Measurements from ENCODE around the gene NXPH4. TPM values are rescaled to one million over a fixed set of nuclear protein-coding genes. Genes with fewer than 3 reads are reported as not detected.

The NXPH4 gene
- total RNA-seq, 4 donors from 2014 or later, result not detected

GRCh38 chr12:57213763-57214397, 2.7 kb upstream of the NXPH4 start:
- DNase-seq (ENCODE audit: extremely low spot score), result no peak
- intact Hi-C loops (cut with DNase I), result loop anchor here (1.0 kb wide), 1 partner anchor 29 kb away; no protein-coding TSS in a partner anchor

DNA sequence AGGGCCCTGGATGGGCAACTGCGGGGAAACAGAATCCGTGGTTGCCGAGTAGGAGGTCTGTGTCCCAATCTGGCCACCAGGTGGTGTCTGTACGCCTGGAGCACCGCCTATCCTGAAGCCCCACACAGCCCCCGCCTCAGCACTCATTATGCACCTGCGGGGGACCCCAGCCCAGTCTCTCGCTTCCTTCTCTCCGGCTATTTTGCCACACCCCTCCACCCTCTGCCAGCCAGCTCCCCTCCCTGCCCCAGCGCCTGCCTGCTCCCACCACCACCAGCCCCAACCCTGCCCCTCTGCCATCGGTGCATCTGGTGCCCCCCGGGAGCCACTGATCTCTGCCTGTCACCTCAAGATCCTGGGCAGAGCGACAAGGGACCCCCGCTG, 2.2 kb upstream of the NXPH4 start:
- Histone ChIP-seq H3K36me3 (peaks cover 2 to 36% (median 33%) of the 10 kb centered on the region in 4 donors), H3K27ac (replicated peaks in 1 of 4) (no peak overlapping the region), H3K27me3 (peaks cover 5 to 57% (median 42%) of the 10 kb centered on the region in 4 donors), H3K9me3 (no peaks in the 10 kb centered on the region), H3K4me1 (peaks cover 39 to 53% (median 50%) of the 10 kb centered on the region in 4 donors), H3K4me3 (no peak overlapping the region)
- intact Hi-C loops (cut with DNase I), result loop anchor here (1.0 kb wide), 1 partner anchor 29 kb away; no protein-coding TSS in a partner anchor
- DNase-seq (ENCODE audit: extremely low spot score), result no peak
- peak in 1 of 2 donors; percentile 7 for TF ChIP-seq POLR2AphosphoS5 (IDR thresholded peaks at IDR 0.05)
- no peak for TF ChIP-seq EP300 (IDR thresholded peaks at IDR 0.05)
- TF ChIP-seq, protein P1, sequence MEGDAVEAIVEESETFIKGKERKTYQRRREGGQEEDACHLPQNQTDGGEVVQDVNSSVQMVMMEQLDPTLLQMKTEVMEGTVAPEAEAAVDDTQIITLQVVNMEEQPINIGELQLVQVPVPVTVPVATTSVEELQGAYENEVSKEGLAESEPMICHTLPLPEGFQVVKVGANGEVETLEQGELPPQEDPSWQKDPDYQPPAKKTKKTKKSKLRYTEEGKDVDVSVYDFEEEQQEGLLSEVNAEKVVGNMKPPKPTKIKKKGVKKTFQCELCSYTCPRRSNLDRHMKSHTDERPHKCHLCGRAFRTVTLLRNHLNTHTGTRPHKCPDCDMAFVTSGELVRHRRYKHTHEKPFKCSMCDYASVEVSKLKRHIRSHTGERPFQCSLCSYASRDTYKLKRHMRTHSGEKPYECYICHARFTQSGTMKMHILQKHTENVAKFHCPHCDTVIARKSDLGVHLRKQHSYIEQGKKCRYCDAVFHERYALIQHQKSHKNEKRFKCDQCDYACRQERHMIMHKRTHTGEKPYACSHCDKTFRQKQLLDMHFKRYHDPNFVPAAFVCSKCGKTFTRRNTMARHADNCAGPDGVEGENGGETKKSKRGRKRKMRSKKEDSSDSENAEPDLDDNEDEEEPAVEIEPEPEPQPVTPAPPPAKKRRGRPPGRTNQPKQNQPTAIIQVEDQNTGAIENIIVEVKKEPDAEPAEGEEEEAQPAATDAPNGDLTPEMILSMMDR (IDR thresholded peaks at IDR 0.05), result peak; percentile 66 to 80 (median 68)
- WGBS, result under 1% methylated on average over 13 of the region's 14 CpGs

More at GRCh38 chr12:57213763-57214397, 2.7 kb upstream of the NXPH4 start:
- peaks cover 5 to 52% (median 38%) of the 10 kb centered on the region in 4 donors for H3K27me3 ChIP-seq
- H3K4me3 ChIP-seq, result no peak overlapping the region
- H3K36me3 ChIP-seq, result peaks cover 5 to 41% (median 38%) of the 10 kb centered on the region in 4 donors
- no peak for TF ChIP-seq POLR2A (IDR thresholded peaks at IDR 0.05; ENCODE audit: low read depth)
- TF ChIP-seq POLR2AphosphoS5 (IDR thresholded peaks at IDR 0.05), result no peak
- TF ChIP-seq, protein P1 (IDR thresholded peaks at IDR 0.05), result no peak
- no peak for TF ChIP-seq EP300 (IDR thresholded peaks at IDR 0.05)
- H3K9me3 ChIP-seq, result no peaks in the 10 kb centered on the region
- H3K4me1 ChIP-seq, result peaks cover 43 to 53% (median 50%) of the 10 kb centered on the region in 4 donors
- H3K27ac ChIP-seq (replicated peaks in 1 of 4), result no peak overlapping the region
- 56% methylated on average over 4 of the region's 4 CpGs for WGBS

DNA sequence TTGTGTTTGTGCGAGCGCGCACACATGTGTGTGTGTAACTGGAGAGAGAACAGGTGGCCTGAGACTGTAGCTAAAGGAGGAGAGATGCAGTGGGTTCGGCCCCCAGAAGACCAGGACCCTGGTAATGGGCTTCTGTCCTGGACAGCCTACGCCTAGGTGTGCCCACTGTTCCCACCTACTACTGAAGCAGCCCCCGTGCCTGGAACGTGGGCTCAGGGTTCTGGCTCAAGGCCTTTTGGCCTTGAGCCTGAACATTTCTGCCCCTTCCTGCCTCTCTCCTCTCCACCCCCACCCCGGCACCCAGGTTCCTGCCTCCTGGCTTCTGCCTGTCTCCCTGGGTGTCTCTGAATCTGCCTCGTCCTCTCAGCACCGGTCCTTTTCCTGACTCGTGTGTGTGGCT, 1.5 kb upstream of the NXPH4 start:
- peaks cover 39 to 56% (median 52%) of the 10 kb centered on the region in 4 donors for H3K4me1 ChIP-seq
- DNase-seq (ENCODE audit: extremely low spot score), result no peak
- H3K36me3 ChIP-seq, result peaks cover 0 to 29% (median 26%) of the 10 kb centered on the region in 4 donors
- 37% methylated on average over 11 of the region's 11 CpGs for WGBS
- TF ChIP-seq POLR2A (IDR thresholded peaks at IDR 0.05; ENCODE audit: low read depth) (no peak), POLR2AphosphoS5 (IDR thresholded peaks at IDR 0.05) (no peak), EP300 (IDR thresholded peaks at IDR 0.05) (no peak)
- TF ChIP-seq, protein P1 (IDR thresholded peaks at IDR 0.05), result no peak
- intact Hi-C loops (cut with DNase I), result loop anchor here (1.0 kb wide), 1 partner anchor 24 kb away; no protein-coding TSS in a partner anchor
- H3K27me3 ChIP-seq, result peaks cover 5 to 64% (median 48%) of the 10 kb centered on the region in 4 donors
- H3K9me3 ChIP-seq, result no peaks in the 10 kb centered on the region
- no peak overlapping the region for H3K4me3 ChIP-seq
- no peak overlapping the region for H3K27ac ChIP-seq (replicated peaks in 1 of 4)

- no peak for DNase-seq (ENCODE audit: extremely low spot score)
- TF ChIP-seq EP300 (IDR thresholded peaks at IDR 0.05) (no peak), POLR2A (IDR thresholded peaks at IDR 0.05; ENCODE audit: low read depth) (no peak), POLR2AphosphoS5 (IDR thresholded peaks at IDR 0.05) (no peak)
- TF ChIP-seq, protein P1 (IDR thresholded peaks at IDR 0.05), result no peak
- peaks cover 5 to 70% (median 54%) of the 10 kb centered on the region in 4 donors for H3K27me3 ChIP-seq
- peaks cover 39 to 60% (median 55%) of the 10 kb centered on the region in 4 donors for H3K4me1 ChIP-seq
- H3K36me3 ChIP-seq, result peaks cover 0 to 23% (median 21%) of the 10 kb centered on the region in 4 donors
- intact Hi-C loops (cut with DNase I), result loop anchor here (1.0 kb wide), 1 partner anchor 24 kb away; no protein-coding TSS in a partner anchor
- H3K4me3 ChIP-seq, result no peak overlapping the region
- 15% methylated on average over 7 of the region's 7 CpGs for WGBS
- no peak overlapping the region for H3K27ac ChIP-seq (replicated peaks in 1 of 4)
- H3K9me3 ChIP-seq, result no peaks in the 10 kb centered on the region
Observed at GRCh38 chr12:57215668-57216013, 953 bp upstream of the NXPH4 start.

Measured in esophagus muscularis mucosa (tissue), 4 donors.